Caco-2 (cell line): ENCODE data around the gene ATP2B1. TPM values are rescaled to one million over a fixed set of nuclear protein-coding genes. Genes with fewer than 3 reads are reported as not detected.

Experiments
- BruUV-seq: library from RNA; stranded (reverse); fragments of 400-500 nt; replicated peaks from 2 replicates; lab custom pipeline; 2021; lab: Mats Ljungman, UMichigan
- CTCF ChIA-PET: fragments of 300-600 bp; sonication (Branson Sonifier 250); formaldehyde crosslinking; loops from one replicate; lab custom pipeline; 2022; ENCODE audit warnings: antibody characterized with exemption; lab: Charles Lee
- POLR2A ChIA-PET: fragments of 300-600 bp; sonication (Branson Sonifier 250); formaldehyde crosslinking; loops from one replicate; lab custom pipeline; 2022; ENCODE audit warnings: antibody characterized with exemption; lab: Charles Lee
- DNase-seq, 2 experiments: peaks; one replicate each; pipeline versions ENCODE4 v3.0.0 to v3.0.0-alpha.2; 2020 to 2022
- H3K27me3 ChIP-seq: replicated peaks from 2 replicates; pipeline ENCODE4 v1.6.0; 2011; ENCODE audit warnings: low read length; ENCODE audit not compliant: control insufficient read depth, insufficient read depth
- H3K36me3 ChIP-seq: 2 replicates; pipeline ENCODE4 v1.5.1; 2011; ENCODE audit warnings: low read length; ENCODE audit not compliant: control insufficient read depth, insufficient read depth
- H3K4me1 ChIP-seq: fragments of 250-450 bp; sonication (Bioruptor Pico); 2 replicates; pipeline ENCODE4 v1.5.1; 2020; ENCODE audit warnings: mild to moderate bottlenecking
- H3K4me3 ChIP-seq: 2 replicates; pipeline ENCODE4 v1.5.1; 2011; ENCODE audit warnings: low read depth, mild to moderate bottlenecking, control low read depth, low read length
- H3K9me3 ChIP-seq: fragments of 250-450 bp; sonication (Bioruptor Pico); 2 replicates; pipeline ENCODE4 v1.5.1; 2020; ENCODE audit warnings: mild to moderate bottlenecking, moderate library complexity
- H3K27ac Mint-ChIP-seq: one replicate; pipeline ENCODE4 v1.8.0; 2022; ENCODE audit warnings: mixed read lengths; ENCODE audit not compliant: unreplicated experiment
- H3K27me3 Mint-ChIP-seq: one replicate; pipeline ENCODE4 v1.8.0; 2022; ENCODE audit warnings: mixed read lengths; ENCODE audit not compliant: insufficient read depth, unreplicated experiment
- H3K36me3 Mint-ChIP-seq: one replicate; pipeline ENCODE4 v1.8.0; 2022; ENCODE audit warnings: mild to moderate bottlenecking, mixed read lengths; ENCODE audit not compliant: insufficient read depth, unreplicated experiment
- H3K4me1 Mint-ChIP-seq: one replicate; pipeline ENCODE4 v1.8.0; 2022; ENCODE audit warnings: low read depth, mixed read lengths; ENCODE audit not compliant: unreplicated experiment
- H3K4me3 Mint-ChIP-seq: one replicate; pipeline ENCODE4 v1.8.0; 2022; ENCODE audit warnings: mild to moderate bottlenecking, moderate library complexity, mixed read lengths; ENCODE audit not compliant: unreplicated experiment
- H3K9me3 Mint-ChIP-seq: one replicate; pipeline ENCODE4 v1.8.0; 2022; ENCODE audit warnings: mixed read lengths; ENCODE audit not compliant: unreplicated experiment
- intact Hi-C: fragments of 100-400 bp; cut with micrococcal nuclease; formaldehyde crosslinking; loops from one replicate; pipeline ENCODE4 v1.10.0; 2022; ENCODE audit not compliant: unreplicated experiment
- total RNA-seq: library from RNA; stranded (reverse); gene quantifications from 2 replicates; pipeline ENCODE4 v1.2.3, GENCODE V29; 2022
- TF ChIP-seq, protein P1 (sequence below), 2 experiments: fragments of 200-600 bp in 1 of 2; IDR thresholded peaks; 1 replicate in 1 of 2; 2 replicates in 1 of 2; pipeline versions ENCODE4 v1.5.1 to v1.8.0; 2011 to 2022; ENCODE audit warnings: antibody characterized with exemption in 1 of 2, control low read depth in 1 of 2, inconsistent platforms in 1 of 2, low read depth in 1 of 2, low read length in 1 of 2, mild to moderate bottlenecking in 1 of 2, moderate library complexity in 1 of 2; ENCODE audit not compliant: insufficient read depth in 1 of 2, severe bottlenecking in 1 of 2, unreplicated experiment in 1 of 2

ATP2B1 gene
- total RNA-seq, 1 experiment from 2014 or later: 107 TPM

DNA sequence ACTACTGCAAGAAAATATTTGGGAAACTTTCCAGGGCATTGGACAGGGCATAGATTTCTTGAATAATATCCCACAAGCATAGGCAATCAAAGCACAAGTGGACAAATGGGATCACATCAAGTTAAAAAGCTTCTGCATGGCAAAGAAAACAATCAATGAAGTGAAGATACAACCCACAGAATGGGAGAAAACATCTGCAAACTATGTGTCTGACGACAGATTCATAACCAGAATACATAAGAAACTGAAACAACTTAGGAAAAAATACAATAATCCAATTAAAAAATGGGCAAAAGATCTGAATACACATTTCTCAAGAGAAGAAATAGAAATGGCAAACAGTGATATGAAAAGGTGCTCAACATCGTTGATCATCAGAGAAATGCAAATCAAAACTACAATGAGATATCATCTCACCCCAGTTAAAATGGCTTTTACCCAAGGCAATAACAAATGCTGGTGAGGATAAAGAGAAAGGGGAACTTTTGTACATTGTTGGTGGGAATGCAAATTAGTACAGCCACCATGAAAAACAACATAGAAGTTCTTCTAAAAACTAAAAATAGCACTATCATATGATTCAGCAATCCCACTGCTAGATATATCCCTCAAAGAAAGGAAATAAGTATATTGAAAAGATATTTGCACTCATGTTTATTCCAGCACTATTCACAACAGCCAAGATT, 33.8 kb upstream of the ATP2B1 start:
- POLR2A ChIA-PET: no interaction called here
- Histone ChIP-seq H3K4me3 (no peak overlapping the region), H3K27me3 (no peaks in the 10 kb centered on the region), H3K4me1 (no peaks in the 10 kb centered on the region), H3K36me3 (no peaks in the 10 kb centered on the region), H3K9me3 (peaks cover 13% of the 10 kb centered on the region)
- no TSS peak for BruUV-seq
- H3K9me3 Mint-ChIP-seq: peaks cover 63% of the 10 kb centered on the region
- H3K27ac Mint-ChIP-seq: no peak overlapping the region
- TF ChIP-seq, protein P1, sequence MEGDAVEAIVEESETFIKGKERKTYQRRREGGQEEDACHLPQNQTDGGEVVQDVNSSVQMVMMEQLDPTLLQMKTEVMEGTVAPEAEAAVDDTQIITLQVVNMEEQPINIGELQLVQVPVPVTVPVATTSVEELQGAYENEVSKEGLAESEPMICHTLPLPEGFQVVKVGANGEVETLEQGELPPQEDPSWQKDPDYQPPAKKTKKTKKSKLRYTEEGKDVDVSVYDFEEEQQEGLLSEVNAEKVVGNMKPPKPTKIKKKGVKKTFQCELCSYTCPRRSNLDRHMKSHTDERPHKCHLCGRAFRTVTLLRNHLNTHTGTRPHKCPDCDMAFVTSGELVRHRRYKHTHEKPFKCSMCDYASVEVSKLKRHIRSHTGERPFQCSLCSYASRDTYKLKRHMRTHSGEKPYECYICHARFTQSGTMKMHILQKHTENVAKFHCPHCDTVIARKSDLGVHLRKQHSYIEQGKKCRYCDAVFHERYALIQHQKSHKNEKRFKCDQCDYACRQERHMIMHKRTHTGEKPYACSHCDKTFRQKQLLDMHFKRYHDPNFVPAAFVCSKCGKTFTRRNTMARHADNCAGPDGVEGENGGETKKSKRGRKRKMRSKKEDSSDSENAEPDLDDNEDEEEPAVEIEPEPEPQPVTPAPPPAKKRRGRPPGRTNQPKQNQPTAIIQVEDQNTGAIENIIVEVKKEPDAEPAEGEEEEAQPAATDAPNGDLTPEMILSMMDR (IDR thresholded peaks at IDR 0.05; ENCODE audit: insufficient read depth in 1 of 2, low read depth in 1 of 2, low read length in 1 of 2, severe bottlenecking in 1 of 2, unreplicated experiment in 1 of 2): no peak
- no peak overlapping the region for H3K4me3 Mint-ChIP-seq
- CTCF ChIA-PET: no interaction called here
- H3K36me3 Mint-ChIP-seq: no peaks in the 10 kb centered on the region
- no peak for DNase-seq
- intact Hi-C loops: no loop called here
- H3K4me1 Mint-ChIP-seq: peaks cover 7% of the 10 kb centered on the region
- H3K27me3 Mint-ChIP-seq: no peaks in the 10 kb centered on the region

DNA sequence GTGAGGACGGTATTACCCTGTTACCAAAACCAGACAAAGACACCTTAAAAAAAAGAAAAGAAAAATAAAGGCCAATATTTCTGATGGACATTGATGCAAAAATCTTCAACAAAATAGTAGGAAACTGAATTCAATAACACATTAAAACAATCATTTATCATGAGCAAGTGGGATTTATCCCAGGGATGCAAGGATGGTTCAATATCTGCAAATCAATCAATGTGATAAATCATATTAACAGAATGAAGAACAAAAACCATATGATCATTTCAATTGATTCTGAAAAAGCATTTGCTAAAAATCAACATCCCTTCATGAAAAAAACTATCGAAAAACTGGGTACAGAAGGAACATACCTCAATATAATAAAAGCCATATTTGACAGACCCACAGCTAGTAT, 32.3 kb upstream of the ATP2B1 start:
- no peak overlapping the region for H3K27ac Mint-ChIP-seq
- Histone ChIP-seq H3K4me1 (no peaks in the 10 kb centered on the region), H3K4me3 (no peak overlapping the region), H3K27me3 (no peaks in the 10 kb centered on the region), H3K9me3 (peaks cover 13% of the 10 kb centered on the region), H3K36me3 (no peaks in the 10 kb centered on the region)
- ChIA-PET CTCF (no interaction called here), POLR2A (no interaction called here)
- H3K9me3 Mint-ChIP-seq: peaks cover 70% of the 10 kb centered on the region
- TF ChIP-seq, protein P1 (IDR thresholded peaks at IDR 0.05; ENCODE audit: insufficient read depth in 1 of 2, low read depth in 1 of 2, low read length in 1 of 2, severe bottlenecking in 1 of 2, unreplicated experiment in 1 of 2): no peak
- H3K27me3 Mint-ChIP-seq: no peaks in the 10 kb centered on the region
- H3K4me1 Mint-ChIP-seq: peaks cover 7% of the 10 kb centered on the region
- intact Hi-C loops: no loop called here
- H3K4me3 Mint-ChIP-seq: no peak overlapping the region
- H3K36me3 Mint-ChIP-seq: no peaks in the 10 kb centered on the region
- no peak for DNase-seq
- BruUV-seq: no TSS peak

DNA sequence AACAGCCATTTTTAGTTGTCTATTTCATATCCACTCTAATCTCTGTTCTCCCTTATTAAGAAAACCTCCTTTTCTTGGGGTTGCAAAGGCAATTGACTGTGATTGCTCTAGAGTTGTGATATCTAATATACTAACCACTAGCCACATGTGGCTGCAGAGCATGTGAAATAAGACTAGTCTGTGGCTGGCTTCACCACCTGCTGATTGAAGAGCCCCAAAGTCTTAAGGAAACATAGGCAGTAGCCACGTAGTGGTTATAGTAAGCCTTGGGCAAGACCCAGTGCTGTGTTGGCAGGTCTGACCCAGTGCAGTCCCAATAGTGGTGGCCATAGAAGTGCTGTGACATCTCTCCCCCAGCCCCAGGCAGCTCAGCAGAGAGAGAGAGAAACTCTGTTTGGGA, 28.4 kb upstream of the ATP2B1 start:
- no peaks in the 10 kb centered on the region for H3K27me3 Mint-ChIP-seq
- H3K4me3 Mint-ChIP-seq: no peak overlapping the region
- H3K4me1 Mint-ChIP-seq: peaks cover 7% of the 10 kb centered on the region
- H3K27me3 ChIP-seq: no peaks in the 10 kb centered on the region
- no peak for DNase-seq
- no peak overlapping the region for H3K4me3 ChIP-seq
- POLR2A ChIA-PET: no interaction called here
- H3K36me3 ChIP-seq: no peaks in the 10 kb centered on the region
- CTCF ChIA-PET: no interaction called here
- TF ChIP-seq, protein P1 (IDR thresholded peaks at IDR 0.05; ENCODE audit: insufficient read depth in 1 of 2, low read depth in 1 of 2, low read length in 1 of 2, severe bottlenecking in 1 of 2, unreplicated experiment in 1 of 2): no peak
- peaks cover 64% of the 10 kb centered on the region for H3K9me3 Mint-ChIP-seq
- peaks cover 13% of the 10 kb centered on the region for H3K9me3 ChIP-seq
- no peak overlapping the region for H3K27ac Mint-ChIP-seq
- no TSS peak for BruUV-seq
- intact Hi-C loops: no loop called here
- no peaks in the 10 kb centered on the region for H3K4me1 ChIP-seq
- H3K36me3 Mint-ChIP-seq: no peaks in the 10 kb centered on the region
